Natural killer cell treated with Interleukin-12 subunit alpha and Interleukin-12 subunit beta and Interleukin-15 and Interleukin-18, amount 100 ng/mL, for 72 hours (primary cell): ENCODE data around the gene TP53BP1. TPM values are rescaled to one million over a fixed set of nuclear protein-coding genes. Genes with fewer than 3 reads are reported as not detected.
A peak's percentile ranks its signal among the peaks of the same experiment; 100 is the strongest.

Source experiments
- ATAC-seq, 2 donors: fragments of 150-1000 bp; cut with Tn5 transposase in 1 of 2; sonication (Bioruptor Pico), chemical (Tn5 transposase) in 1 of 2; 2 replicates each; pipeline ENCODE4 v1.10.0; 2021
- DNase-seq: peaks from one replicate; pipeline ENCODE4 v3.0.0; 2022; ENCODE audit warnings: low spot score
- H3K27ac Mint-ChIP-seq, 2 donors: 1 replicate in 1 of 2; 2 replicates in 1 of 2; pipeline ENCODE4 v1.8.0; 2022; ENCODE audit warnings: mixed read lengths in 2 of 2, mild to moderate bottlenecking in 1 of 2, moderate library complexity in 1 of 2
- H3K27me3 Mint-ChIP-seq, 2 donors: 1 replicate in 1 of 2; 2 replicates in 1 of 2; pipeline ENCODE4 v1.8.0; 2022; ENCODE audit warnings: mixed read lengths in 2 of 2
- H3K36me3 Mint-ChIP-seq: one replicate; pipeline ENCODE4 v1.8.0; 2022; ENCODE audit warnings: mixed read lengths
- H3K4me1 Mint-ChIP-seq, 2 donors: 1 replicate in 1 of 2; 2 replicates in 1 of 2; pipeline ENCODE4 v1.8.0; 2022; ENCODE audit warnings: low read depth in 2 of 2, mixed read lengths in 2 of 2, mild to moderate bottlenecking in 1 of 2
- H3K4me3 Mint-ChIP-seq: one replicate; pipeline ENCODE4 v1.8.0; 2022; ENCODE audit warnings: mixed read lengths
- H3K9me3 Mint-ChIP-seq: 2 replicates; pipeline ENCODE4 v1.8.0; 2022; ENCODE audit warnings: mixed read lengths
- total RNA-seq, 2 donors: library from RNA; stranded (reverse); gene quantifications; one replicate each; pipeline ENCODE4 v1.2.3, GENCODE V29; 2022

The TP53BP1 gene
- total RNA-seq, 2 donors from 2014 or later, result 27.8 to 46.7 TPM

DNA sequence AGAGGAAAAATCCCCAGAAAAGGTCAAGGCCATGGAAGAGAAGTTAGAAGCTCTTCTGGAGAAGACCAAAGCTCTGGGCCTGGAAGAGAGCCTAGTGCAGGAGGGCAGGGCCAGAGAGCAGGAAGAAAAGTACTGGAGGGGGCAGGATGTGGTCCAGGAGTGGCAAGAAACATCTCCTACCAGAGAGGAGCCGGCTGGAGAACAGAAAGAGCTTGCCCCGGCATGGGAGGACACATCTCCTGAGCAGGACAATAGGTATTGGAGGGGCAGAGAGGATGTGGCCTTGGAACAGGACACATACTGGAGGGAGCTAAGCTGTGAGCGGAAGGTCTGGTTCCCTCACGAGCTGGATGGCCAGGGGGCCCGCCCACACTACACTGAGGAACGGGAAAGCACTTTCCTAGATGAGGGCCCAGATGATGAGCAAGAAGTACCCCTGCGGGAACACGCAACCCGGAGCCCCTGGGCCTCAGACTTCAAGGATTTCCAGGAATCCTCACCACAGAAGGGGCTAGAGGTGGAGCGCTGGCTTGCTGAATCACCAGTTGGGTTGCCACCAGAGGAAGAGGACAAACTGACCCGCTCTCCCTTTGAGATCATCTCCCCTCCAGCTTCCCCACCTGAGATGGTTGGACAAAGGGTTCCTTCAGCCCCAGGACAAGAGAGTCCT, 33.4 kb upstream of the TP53BP1 start:
- DNase-seq (no peak), ATAC-seq (no peak)
- no peaks in the 10 kb centered on the region for H3K4me1 Mint-ChIP-seq
- peaks cover 0 to 9% of the 10 kb centered on the region in 2 donors for H3K27me3 Mint-ChIP-seq
- H3K27ac Mint-ChIP-seq, result no peak overlapping the region
- no peaks in the 10 kb centered on the region for H3K9me3 Mint-ChIP-seq
- H3K4me3 Mint-ChIP-seq, result no peak overlapping the region
- no peaks in the 10 kb centered on the region for H3K36me3 Mint-ChIP-seq

DNA sequence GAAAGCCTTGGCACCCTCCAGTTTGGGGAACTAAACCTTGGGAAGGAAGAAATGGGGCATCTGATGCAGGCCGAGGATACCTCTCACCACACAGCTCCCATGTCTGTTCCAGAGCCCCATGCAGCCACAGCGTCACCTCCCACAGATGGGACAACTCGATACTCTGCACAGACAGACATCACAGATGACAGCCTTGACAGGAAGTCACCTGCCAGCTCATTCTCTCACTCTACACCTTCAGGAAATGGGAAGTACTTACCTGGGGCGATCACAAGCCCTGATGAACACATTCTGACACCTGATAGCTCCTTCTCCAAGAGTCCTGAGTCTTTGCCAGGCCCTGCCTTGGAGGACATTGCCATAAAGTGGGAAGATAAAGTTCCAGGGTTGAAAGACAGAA, 32.2 kb upstream of the TP53BP1 start:
- no peak overlapping the region for H3K27ac Mint-ChIP-seq

DNA sequence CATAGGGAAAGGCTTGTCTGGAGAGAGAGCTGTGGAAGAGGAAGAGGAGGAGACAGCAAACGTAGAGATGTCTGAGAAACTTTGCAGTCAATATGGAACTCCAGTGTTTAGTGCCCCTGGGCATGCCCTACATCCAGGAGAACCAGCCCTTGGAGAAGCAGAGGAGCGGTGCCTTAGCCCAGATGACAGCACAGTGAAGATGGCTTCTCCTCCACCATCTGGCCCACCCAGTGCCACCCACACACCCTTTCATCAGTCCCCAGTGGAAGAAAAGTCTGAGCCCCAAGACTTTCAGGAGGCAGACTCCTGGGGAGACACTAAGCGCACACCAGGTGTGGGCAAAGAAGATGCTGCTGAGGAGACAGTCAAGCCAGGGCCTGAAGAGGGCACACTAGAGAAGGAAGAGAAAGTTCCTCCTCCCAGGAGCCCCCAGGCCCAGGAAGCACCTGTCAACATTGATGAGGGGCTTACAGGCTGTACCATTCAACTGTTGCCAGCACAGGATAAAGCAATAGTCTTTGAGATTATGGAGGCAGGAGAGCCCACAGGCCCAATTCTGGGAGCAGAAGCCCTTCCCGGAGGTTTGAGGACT, 31.4 kb upstream of the TP53BP1 start:
- no peak overlapping the region for H3K27ac Mint-ChIP-seq
- no peak overlapping the region for H3K4me3 Mint-ChIP-seq
- H3K27me3 Mint-ChIP-seq, result peaks cover 4 to 14% of the 10 kb centered on the region in 2 donors
- no peak for DNase-seq
- no peaks in the 10 kb centered on the region for H3K9me3 Mint-ChIP-seq
- ATAC-seq, result no peak
- no peaks in the 10 kb centered on the region for H3K36me3 Mint-ChIP-seq
- H3K4me1 Mint-ChIP-seq, result no peaks in the 10 kb centered on the region

More for the DNA sequence above, 32.2 kb upstream of the TP53BP1 start:
- peaks cover 0 to 9% of the 10 kb centered on the region in 2 donors for H3K27me3 Mint-ChIP-seq
- DNase-seq (no peak), ATAC-seq (no peak)
- no peaks in the 10 kb centered on the region for H3K36me3 Mint-ChIP-seq
- H3K9me3 Mint-ChIP-seq, result no peaks in the 10 kb centered on the region
- H3K4me1 Mint-ChIP-seq, result no peaks in the 10 kb centered on the region
- no peak overlapping the region for H3K4me3 Mint-ChIP-seq

- H3K9me3 Mint-ChIP-seq, result no peaks in the 10 kb centered on the region
- peaks cover 8 to 20% of the 10 kb centered on the region in 2 donors for H3K27me3 Mint-ChIP-seq
- peaks cover 0 to 4% of the 10 kb centered on the region in 2 donors for H3K4me1 Mint-ChIP-seq
- no peak overlapping the region for H3K4me3 Mint-ChIP-seq
- ATAC-seq, result no peak
- no peaks in the 10 kb centered on the region for H3K36me3 Mint-ChIP-seq
- no peak overlapping the region for H3K27ac Mint-ChIP-seq
- DNase-seq, result no peak
Observed at GRCh38 chr15:43523646-43524045, 30.7 kb upstream of the TP53BP1 start.

DNA sequence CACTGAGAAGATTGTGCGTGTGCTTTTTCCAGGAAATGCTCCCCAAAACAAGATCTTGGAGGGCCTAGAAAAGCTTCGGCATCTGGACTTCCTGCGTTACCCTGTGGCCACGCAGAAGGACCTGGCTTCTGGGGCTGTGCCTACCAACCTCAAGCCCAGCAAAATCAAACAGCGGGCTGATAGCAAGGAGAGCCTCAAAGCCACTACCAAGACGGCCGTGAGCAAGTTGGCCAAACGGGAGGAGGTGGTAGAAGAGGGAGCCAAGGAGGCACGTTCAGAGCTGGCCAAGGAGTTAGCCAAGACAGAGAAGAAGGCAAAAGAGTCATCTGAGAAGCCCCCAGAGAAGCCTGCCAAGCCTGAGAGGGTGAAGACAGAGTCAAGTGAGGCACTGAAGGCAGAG, 29.3 kb upstream of the TP53BP1 start:
- DNase-seq (no peak), ATAC-seq (no peak)
- no peak overlapping the region for H3K4me3 Mint-ChIP-seq
- peaks cover 14 to 27% of the 10 kb centered on the region in 2 donors for H3K27me3 Mint-ChIP-seq
- H3K4me1 Mint-ChIP-seq, result peaks cover 4 to 15% of the 10 kb centered on the region in 2 donors
- H3K9me3 Mint-ChIP-seq, result no peaks in the 10 kb centered on the region
- no peak overlapping the region for H3K27ac Mint-ChIP-seq
- H3K36me3 Mint-ChIP-seq, result no peaks in the 10 kb centered on the region

DNA sequence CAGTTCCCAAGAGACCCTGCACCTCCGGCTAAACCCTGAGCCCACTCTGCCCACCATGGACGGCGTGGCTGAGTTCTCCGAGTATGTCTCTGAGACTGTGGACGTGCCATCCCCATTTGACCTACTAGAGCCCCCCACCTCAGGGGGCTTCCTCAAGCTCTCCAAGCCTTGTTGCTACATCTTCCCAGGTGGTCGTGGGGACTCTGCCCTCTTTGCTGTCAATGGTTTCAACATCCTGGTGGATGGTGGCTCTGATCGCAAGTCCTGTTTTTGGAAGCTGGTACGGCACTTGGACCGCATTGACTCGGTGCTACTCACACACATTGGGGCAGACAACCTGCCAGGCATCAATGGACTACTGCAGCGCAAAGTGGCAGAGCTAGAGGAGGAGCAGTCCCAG, 28.5 kb upstream of the TP53BP1 start:
- no peak for DNase-seq
- no peak overlapping the region for H3K4me3 Mint-ChIP-seq
- no peak overlapping the region for H3K27ac Mint-ChIP-seq
- H3K9me3 Mint-ChIP-seq, result no peaks in the 10 kb centered on the region
- ATAC-seq, result no peak
- H3K27me3 Mint-ChIP-seq, result peaks cover 21 to 35% of the 10 kb centered on the region in 2 donors
- no peaks in the 10 kb centered on the region for H3K36me3 Mint-ChIP-seq
- peaks cover 4 to 18% of the 10 kb centered on the region in 2 donors for H3K4me1 Mint-ChIP-seq

GRCh38 chr15:43520138-43520537, 27.2 kb upstream of the TP53BP1 start:
- H3K36me3 Mint-ChIP-seq, result no peaks in the 10 kb centered on the region
- ATAC-seq (no peak), DNase-seq (no peak)
- H3K4me3 Mint-ChIP-seq, result no peak overlapping the region
- no peak overlapping the region for H3K27ac Mint-ChIP-seq
- peaks cover 4 to 18% of the 10 kb centered on the region in 2 donors for H3K4me1 Mint-ChIP-seq
- H3K27me3 Mint-ChIP-seq, result peaks cover 28 to 42% of the 10 kb centered on the region in 2 donors
- no peaks in the 10 kb centered on the region for H3K9me3 Mint-ChIP-seq

DNA sequence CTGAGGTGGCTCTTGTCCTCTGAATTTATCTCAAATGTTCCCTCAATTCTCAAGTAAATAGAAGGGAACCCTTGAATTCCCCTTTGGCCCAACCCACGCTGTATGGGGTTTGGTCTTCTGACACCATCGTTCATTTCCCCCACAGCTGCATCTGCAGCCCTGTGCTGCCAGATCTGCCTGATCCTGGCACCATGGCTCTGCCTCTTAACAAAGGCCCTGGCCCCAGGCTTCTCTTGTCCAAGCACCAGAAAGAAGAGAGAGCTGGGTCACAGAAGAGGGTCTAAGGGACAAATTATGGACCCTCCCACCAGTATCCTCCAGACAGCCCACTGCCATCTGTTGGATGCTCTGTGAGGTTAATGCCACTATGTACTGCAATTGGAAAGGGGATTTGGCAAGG, 26.2 kb upstream of the TP53BP1 start:
- no peaks in the 10 kb centered on the region for H3K9me3 Mint-ChIP-seq
- H3K27me3 Mint-ChIP-seq, result peaks cover 28 to 42% of the 10 kb centered on the region in 2 donors
- no peaks in the 10 kb centered on the region for H3K36me3 Mint-ChIP-seq
- H3K4me1 Mint-ChIP-seq, result peaks cover 4 to 18% of the 10 kb centered on the region in 2 donors
- H3K27ac Mint-ChIP-seq, result peak overlapping the region in 1 of 2 donors; percentile 42
- peak overlapping the region; percentile 37 for H3K4me3 Mint-ChIP-seq
- no peak for DNase-seq
- no peak for ATAC-seq

DNA sequence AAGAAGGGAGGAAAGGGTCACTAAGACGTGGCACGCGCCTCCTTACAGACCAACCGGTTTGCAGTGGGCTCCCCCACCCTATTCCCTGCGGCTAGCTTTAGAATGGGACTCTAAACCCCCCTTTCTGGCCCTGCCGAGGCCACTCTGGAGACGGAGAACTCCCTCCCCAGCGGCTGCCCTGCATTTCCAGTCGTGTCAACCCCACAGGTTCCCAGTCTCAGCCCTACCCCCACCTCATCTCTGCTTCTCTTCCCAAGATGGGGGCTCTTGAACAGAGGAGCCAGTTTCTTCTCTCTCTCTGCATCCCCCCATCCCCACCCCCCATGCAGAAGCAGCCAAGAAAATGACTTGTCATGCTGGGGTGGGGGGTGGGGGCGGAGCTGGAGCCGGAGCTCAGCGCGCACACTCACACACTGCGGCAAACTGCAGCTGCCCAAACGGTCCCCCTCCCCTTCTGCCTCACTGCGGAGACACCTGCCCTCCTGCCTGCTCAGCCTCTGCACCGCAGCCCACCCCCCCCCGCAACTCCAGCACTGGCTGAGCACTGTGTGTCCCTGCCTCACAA, 25.3 kb upstream of the TP53BP1 start:
- Mint-ChIP-seq H3K9me3 (no peaks in the 10 kb centered on the region), H3K27me3 (peaks cover 28 to 42% of the 10 kb centered on the region in 2 donors), H3K4me1 (peaks cover 11 to 21% of the 10 kb centered on the region in 2 donors), H3K4me3 (peak overlapping the region; percentile 49), H3K36me3 (no peaks in the 10 kb centered on the region), H3K27ac (no peak overlapping the region)
- DNase-seq (no peak), ATAC-seq (peak in 1 of 2 donors; percentile 30)

DNA sequence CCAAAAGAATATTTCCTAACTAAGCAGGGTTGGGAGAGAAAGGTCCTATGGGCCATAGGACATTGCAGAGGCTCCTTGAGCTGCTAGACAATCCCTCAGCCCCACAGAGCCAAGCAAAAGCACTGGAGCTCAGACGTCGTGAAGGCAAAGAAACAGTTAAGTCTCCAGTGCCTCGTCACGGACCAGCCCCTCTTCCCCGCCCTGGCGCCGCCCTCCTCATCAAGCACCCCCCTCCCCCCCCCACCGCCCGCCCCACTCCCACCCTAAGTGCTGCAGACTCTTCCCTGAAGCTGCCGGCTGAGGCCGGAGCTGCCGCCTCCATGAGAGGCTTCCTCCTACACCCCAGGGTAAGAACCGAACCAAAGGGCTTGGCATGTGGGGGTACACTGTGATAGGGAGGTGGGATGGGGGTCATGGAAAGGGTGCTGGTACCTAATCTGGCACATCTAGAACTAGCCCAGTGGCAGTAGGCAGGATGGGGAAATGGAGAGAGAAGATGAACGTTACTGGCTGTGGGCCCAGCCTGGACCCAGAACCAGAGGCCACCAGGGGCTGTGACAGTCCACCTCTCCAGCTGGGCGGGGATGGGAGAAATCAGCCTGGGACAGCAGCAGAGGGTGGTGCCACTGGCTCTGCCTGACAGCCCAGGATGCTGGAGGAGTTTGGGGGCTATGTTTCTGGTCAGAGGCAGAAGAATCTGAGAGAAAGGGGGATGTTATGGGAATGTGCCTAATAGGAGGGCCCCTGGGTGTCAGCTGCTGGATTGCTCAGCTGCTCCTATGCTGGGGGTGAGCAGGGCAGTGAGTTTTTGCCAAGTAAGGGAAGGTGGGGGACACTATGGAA, 24.6 kb upstream of the TP53BP1 start, which contains the start of gene MAP1A:
MAP1A (plus strand) TSS at position 255 of the 843 bp plus-strand sequence. CDS start 3,866 bp downstream, outside the sequence.
- no peak within 1 kb of the TSS for H3K27ac Mint-ChIP-seq
- peak within 1 kb of the TSS; percentile 49 for H3K4me3 Mint-ChIP-seq
- ATAC-seq (no peak), DNase-seq (no peak)
- H3K9me3 Mint-ChIP-seq, result no peaks in the 10 kb centered on the region
- H3K4me1 Mint-ChIP-seq, result peaks cover 11 to 21% of the 10 kb centered on the region in 2 donors
- H3K27me3 Mint-ChIP-seq, result peaks cover 30 to 38% of the 10 kb centered on the region in 2 donors
- H3K36me3 Mint-ChIP-seq, result no peaks in the 10 kb centered on the region

GRCh38 chr15:43516801-43517353, 23.9 kb upstream of the TP53BP1 start:
- Mint-ChIP-seq H3K27ac (no peak overlapping the region), H3K36me3 (no peaks in the 10 kb centered on the region), H3K4me3 (no peak overlapping the region), H3K9me3 (no peaks in the 10 kb centered on the region), H3K4me1 (peaks cover 16 to 21% of the 10 kb centered on the region in 2 donors), H3K27me3 (peaks cover 33 to 35% of the 10 kb centered on the region in 2 donors)
- ATAC-seq, result no peak
- DNase-seq, result no peak

- Mint-ChIP-seq H3K36me3 (no peaks in the 10 kb centered on the region), H3K27ac (no peak overlapping the region), H3K9me3 (no peaks in the 10 kb centered on the region), H3K4me1 (peaks cover 22 to 25% of the 10 kb centered on the region in 2 donors), H3K4me3 (no peak overlapping the region), H3K27me3 (peaks cover 33 to 35% of the 10 kb centered on the region in 2 donors)
- no peak for DNase-seq
- no peak for ATAC-seq
Observed at GRCh38 chr15:43516185-43516584, 23.2 kb upstream of the TP53BP1 start.

- no peaks in the 10 kb centered on the region for H3K36me3 Mint-ChIP-seq
- no peak for ATAC-seq
- peaks cover 33 to 35% of the 10 kb centered on the region in 2 donors for H3K27me3 Mint-ChIP-seq
- H3K9me3 Mint-ChIP-seq, result no peaks in the 10 kb centered on the region
- no peak overlapping the region for H3K4me3 Mint-ChIP-seq
- peaks cover 25 to 28% of the 10 kb centered on the region in 2 donors for H3K4me1 Mint-ChIP-seq
- DNase-seq, result no peak
- no peak overlapping the region for H3K27ac Mint-ChIP-seq
Observed at GRCh38 chr15:43515741-43516140, 22.8 kb upstream of the TP53BP1 start.
